OCI-LY1 (cell line): ENCODE measurements around the gene DBH.

Experiments
- H2AFZ ChIP-seq: fragments of 200-600 bp; sonication (generic), shearing (Covaris generic); 2 replicates; pipeline ENCODE4 v1.6.0; 2014; ENCODE audit warnings: antibody characterized with exemption, mild to moderate bottlenecking, low read length
- H3F3A ChIP-seq: fragments of 200-600 bp; sonication (generic), shearing (Covaris generic); 2 replicates; pipeline ENCODE4 v1.6.0; 2014; ENCODE audit warnings: mild to moderate bottlenecking, antibody characterized with exemption, low read length, moderate library complexity; ENCODE audit not compliant: insufficient read depth
- H3K27ac ChIP-seq: fragments of 200-600 bp; sonication (generic); 2 replicates; pipeline ENCODE4 v1.5.1; 2014; ENCODE audit warnings: low read length, mixed run types, mild to moderate bottlenecking, low read depth; ENCODE audit not compliant: poor library complexity, severe bottlenecking
- H3K27me3 ChIP-seq: fragments of 200-600 bp; sonication (generic); 2 replicates; pipeline ENCODE4 v1.6.0; 2014; ENCODE audit warnings: antibody characterized with exemption, mild to moderate bottlenecking, low read length, moderate library complexity; ENCODE audit not compliant: insufficient read depth
- H3K36me3 ChIP-seq: fragments of 200-600 bp; sonication (generic); 2 replicates; pipeline ENCODE4 v1.6.1; 2014; ENCODE audit warnings: mild to moderate bottlenecking, antibody characterized with exemption, low read length, moderate library complexity, mixed read lengths; ENCODE audit not compliant: insufficient read depth
- H3K4me1 ChIP-seq: fragments of 200-600 bp; sonication (generic); 2 replicates; pipeline ENCODE4 v1.5.1; 2014; ENCODE audit warnings: mild to moderate bottlenecking, low read length, moderate library complexity; ENCODE audit not compliant: insufficient read depth, severe bottlenecking
- H3K4me2 ChIP-seq: fragments of 200-600 bp; sonication (generic), shearing (Covaris generic); 2 replicates; pipeline ENCODE4 v1.6.1; 2014; ENCODE audit warnings: low read length
- H3K4me3 ChIP-seq: fragments of 200-600 bp; sonication (generic); 2 replicates; pipeline ENCODE4 v1.5.1; 2014; ENCODE audit warnings: low read length, low read depth, mild to moderate bottlenecking, mixed read lengths; ENCODE audit not compliant: poor library complexity, severe bottlenecking
- H3K79me2 ChIP-seq: fragments of 200-600 bp; shearing (Covaris generic); 2 replicates; pipeline ENCODE4 v1.6.1; 2016; ENCODE audit warnings: mixed run types, low read length, mixed read lengths; ENCODE audit not compliant: insufficient read depth
- H3K9ac ChIP-seq: fragments of 200-600 bp; sonication (generic), shearing (Covaris generic); 2 replicates; pipeline ENCODE4 v1.6.1; 2014; ENCODE audit warnings: mild to moderate bottlenecking, low read length, mixed read lengths
- H3K9me2 ChIP-seq: fragments of 200-600 bp; sonication (generic), shearing (Covaris generic); 2 replicates; pipeline ENCODE4 v1.6.1; 2014; ENCODE audit warnings: low read depth, mild to moderate bottlenecking, low read length, mixed read lengths
- H3K9me3 ChIP-seq: fragments of 200-600 bp; shearing (Covaris generic); 2 replicates; pipeline ENCODE4 v1.6.1; 2014; ENCODE audit warnings: low read length, mixed read lengths
- H4K20me1 ChIP-seq: fragments of 200-600 bp; sonication (generic), shearing (Covaris generic); 2 replicates; pipeline ENCODE4 v1.6.0; 2016; ENCODE audit warnings: mild to moderate bottlenecking, low read length; ENCODE audit not compliant: insufficient read depth
- EZH2 ChIP-seq: fragments of 200-600 bp; sonication (generic), shearing (Covaris generic); IDR thresholded peaks from 2 replicates; pipeline ENCODE4 v1.8.0; 2017; ENCODE audit warnings: borderline replicate concordance, mixed run types, mild to moderate bottlenecking, antibody characterized with exemption, low read length, moderate library complexity, mixed read lengths
- TF ChIP-seq, protein P1 (sequence below): fragments of 200-600 bp; sonication (generic), shearing (Covaris generic); IDR thresholded peaks from 2 replicates; pipeline ENCODE4 v1.5.1; 2017; ENCODE audit warnings: mild to moderate bottlenecking, antibody characterized with exemption, low read length, moderate library complexity, mixed read lengths

DBH gene

DNA sequence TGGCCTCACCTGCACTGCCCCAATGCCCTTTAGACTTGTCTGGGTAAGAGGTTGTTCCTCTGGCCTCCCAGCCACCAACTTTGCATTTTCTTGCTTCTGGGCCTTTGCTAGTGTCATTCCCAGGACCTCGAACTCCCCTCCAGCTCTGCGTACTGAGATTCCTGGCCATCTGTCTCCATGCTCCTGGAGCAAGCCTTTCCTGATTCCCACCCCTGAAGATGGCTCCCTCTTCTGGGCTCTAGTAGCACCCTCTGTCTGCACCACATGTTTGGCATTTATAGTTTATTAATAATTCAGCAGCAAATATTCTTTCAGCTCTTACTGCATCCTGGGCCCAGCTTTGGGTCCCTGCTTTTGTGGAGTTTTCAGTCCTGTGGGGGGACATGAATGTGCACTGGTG, 41.9 kb upstream of the DBH start:
- Histone ChIP-seq H3K79me2 (no peaks in the 10 kb centered on the region), H2AFZ (no peak overlapping the region), H3K4me1 (no peaks in the 10 kb centered on the region), H3K4me2 (no peak overlapping the region), H3K4me3 (no peak overlapping the region), H4K20me1 (no peaks in the 10 kb centered on the region), H3K9me2 (no peaks in the 10 kb centered on the region), H3K9ac (no peak overlapping the region), H3K9me3 (peaks cover 11% of the 10 kb centered on the region), H3K27me3 (no peaks in the 10 kb centered on the region; the same call in 1 of the 2 replicates), H3F3A (no peaks in the 10 kb centered on the region), H3K27ac (no peak overlapping the region), H3K36me3 (no peaks in the 10 kb centered on the region)
- no peak for TF ChIP-seq EZH2
- TF ChIP-seq, protein P1, sequence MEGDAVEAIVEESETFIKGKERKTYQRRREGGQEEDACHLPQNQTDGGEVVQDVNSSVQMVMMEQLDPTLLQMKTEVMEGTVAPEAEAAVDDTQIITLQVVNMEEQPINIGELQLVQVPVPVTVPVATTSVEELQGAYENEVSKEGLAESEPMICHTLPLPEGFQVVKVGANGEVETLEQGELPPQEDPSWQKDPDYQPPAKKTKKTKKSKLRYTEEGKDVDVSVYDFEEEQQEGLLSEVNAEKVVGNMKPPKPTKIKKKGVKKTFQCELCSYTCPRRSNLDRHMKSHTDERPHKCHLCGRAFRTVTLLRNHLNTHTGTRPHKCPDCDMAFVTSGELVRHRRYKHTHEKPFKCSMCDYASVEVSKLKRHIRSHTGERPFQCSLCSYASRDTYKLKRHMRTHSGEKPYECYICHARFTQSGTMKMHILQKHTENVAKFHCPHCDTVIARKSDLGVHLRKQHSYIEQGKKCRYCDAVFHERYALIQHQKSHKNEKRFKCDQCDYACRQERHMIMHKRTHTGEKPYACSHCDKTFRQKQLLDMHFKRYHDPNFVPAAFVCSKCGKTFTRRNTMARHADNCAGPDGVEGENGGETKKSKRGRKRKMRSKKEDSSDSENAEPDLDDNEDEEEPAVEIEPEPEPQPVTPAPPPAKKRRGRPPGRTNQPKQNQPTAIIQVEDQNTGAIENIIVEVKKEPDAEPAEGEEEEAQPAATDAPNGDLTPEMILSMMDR: no peak

DNA sequence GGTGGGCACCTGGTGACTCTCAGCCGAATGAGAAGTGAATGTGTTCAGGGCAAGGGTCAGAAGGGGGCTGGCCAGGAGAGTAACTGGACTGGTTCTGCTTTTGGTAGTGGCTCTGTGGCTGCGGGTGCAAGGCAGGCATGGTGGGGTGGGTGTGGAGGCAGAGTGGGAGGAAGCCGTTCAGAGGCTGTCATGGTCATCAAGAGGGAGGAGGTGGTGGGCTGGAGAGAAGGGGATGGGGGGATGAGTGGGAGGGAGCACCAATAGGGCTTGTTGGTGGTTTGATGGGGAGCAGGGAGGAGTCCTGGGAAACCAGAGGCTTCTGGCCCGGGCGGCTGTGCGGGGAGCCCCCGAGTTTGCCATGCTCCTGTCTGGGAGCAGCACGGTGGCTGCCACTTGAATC, 40.3 kb upstream of the DBH start:
- Histone ChIP-seq H3K9ac (no peak overlapping the region), H3K4me1 (no peaks in the 10 kb centered on the region), H3K79me2 (no peaks in the 10 kb centered on the region), H3K9me2 (no peaks in the 10 kb centered on the region), H3K9me3 (peaks cover 11% of the 10 kb centered on the region), H3F3A (no peaks in the 10 kb centered on the region), H4K20me1 (no peaks in the 10 kb centered on the region), H3K27me3 (no peaks in the 10 kb centered on the region; the same call in 1 of the 2 replicates), H3K27ac (no peak overlapping the region), H3K36me3 (no peaks in the 10 kb centered on the region), H3K4me3 (no peak overlapping the region), H3K4me2 (no peak overlapping the region), H2AFZ (no peak overlapping the region)
- TF ChIP-seq, protein P1: no peak
- no peak for TF ChIP-seq EZH2

DNA sequence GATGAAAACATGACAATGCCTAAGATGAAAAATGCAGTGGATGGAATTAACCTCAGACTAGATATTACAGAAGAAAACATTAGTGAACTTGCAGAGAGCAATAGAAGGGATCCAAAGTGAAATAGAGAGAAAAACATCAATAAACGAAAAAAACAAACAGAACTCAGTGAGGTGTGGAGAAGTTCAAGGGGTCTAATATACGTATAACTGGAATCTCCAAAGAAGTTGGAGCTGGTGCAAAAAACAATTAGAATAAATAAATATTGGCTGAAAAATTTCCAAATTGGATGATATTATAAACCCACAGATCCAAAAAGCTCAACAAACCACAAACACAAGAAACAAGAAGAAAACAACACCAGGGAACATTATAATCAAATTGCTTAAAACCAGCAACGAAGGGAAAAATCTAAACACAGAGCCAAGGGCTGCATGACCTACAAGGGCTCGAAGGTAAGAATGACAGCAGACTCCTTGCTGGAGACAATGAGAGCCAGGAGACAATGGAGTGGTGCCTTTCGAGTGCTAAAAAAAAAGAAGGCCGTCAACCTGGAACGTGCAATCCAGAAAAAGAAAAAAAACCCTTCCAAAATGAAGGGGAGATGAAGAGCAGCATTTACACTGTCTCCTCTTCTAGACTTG, 38.7 kb upstream of the DBH start:
- no peaks in the 10 kb centered on the region; the same call in 1 of the 2 replicates for H3K27me3 ChIP-seq
- no peak overlapping the region for H3K9ac ChIP-seq
- no peaks in the 10 kb centered on the region for H4K20me1 ChIP-seq
- H3K4me2 ChIP-seq: no peak overlapping the region
- H3K79me2 ChIP-seq: no peaks in the 10 kb centered on the region
- H3F3A ChIP-seq: no peaks in the 10 kb centered on the region
- peaks cover 11% of the 10 kb centered on the region for H3K9me3 ChIP-seq
- H2AFZ ChIP-seq: no peak overlapping the region
- no peak overlapping the region for H3K4me3 ChIP-seq
- no peak for TF ChIP-seq EZH2
- TF ChIP-seq, protein P1: no peak
- H3K9me2 ChIP-seq: no peaks in the 10 kb centered on the region
- no peak overlapping the region for H3K27ac ChIP-seq
- H3K4me1 ChIP-seq: no peaks in the 10 kb centered on the region
- H3K36me3 ChIP-seq: no peaks in the 10 kb centered on the region
